NCI-H510A (cell line): ENCODE results near the gene FAM170B.

Experiments used
- DNase-seq: peaks from one replicate; lab custom pipeline; 2025; lab: John Stamatoyannopoulos, UW

The FAM170B gene

GRCh38 chr10:49123981-49124950 is 9.6 kb downstream of the FAM170B start:
- DNase-seq = no peak

GRCh38 chr10:49120911-49121310 is 12.9 kb downstream of the FAM170B start:
- no peak for DNase-seq

GRCh38 chr10:49119746-49120145 is 14.1 kb downstream of the FAM170B start:
- DNase-seq = no peak

DNA sequence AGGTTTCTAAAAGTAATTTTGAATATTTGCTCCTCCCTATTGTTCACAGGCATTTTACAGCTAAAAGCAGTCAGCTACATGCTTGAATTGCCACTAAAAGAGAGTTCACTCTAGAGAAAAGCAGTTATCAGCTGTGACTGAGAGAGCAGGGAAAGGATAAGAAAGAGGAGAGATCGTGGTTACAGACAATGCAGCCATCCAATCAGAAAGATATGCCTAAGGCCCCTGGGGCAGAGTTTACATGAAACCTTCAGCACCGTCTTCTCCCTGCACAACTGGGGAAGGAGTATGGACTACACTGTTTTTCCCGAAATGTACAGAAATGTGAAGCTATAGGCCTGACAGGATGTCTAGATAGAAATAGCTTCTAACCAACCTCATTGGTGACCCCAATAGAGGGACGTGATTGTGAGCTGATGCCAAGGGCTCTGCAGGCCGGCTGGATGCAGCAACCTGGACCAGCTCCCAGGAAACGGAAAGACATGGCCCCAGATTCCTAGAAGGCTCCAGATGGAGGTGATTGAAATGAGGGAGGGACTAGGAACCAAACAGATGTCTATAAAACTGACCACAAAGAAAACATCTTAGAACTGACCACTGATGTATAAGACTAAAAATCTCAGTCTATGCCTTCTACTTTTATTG is 15.3 kb downstream of the FAM170B start:
- no peak for DNase-seq

DNA sequence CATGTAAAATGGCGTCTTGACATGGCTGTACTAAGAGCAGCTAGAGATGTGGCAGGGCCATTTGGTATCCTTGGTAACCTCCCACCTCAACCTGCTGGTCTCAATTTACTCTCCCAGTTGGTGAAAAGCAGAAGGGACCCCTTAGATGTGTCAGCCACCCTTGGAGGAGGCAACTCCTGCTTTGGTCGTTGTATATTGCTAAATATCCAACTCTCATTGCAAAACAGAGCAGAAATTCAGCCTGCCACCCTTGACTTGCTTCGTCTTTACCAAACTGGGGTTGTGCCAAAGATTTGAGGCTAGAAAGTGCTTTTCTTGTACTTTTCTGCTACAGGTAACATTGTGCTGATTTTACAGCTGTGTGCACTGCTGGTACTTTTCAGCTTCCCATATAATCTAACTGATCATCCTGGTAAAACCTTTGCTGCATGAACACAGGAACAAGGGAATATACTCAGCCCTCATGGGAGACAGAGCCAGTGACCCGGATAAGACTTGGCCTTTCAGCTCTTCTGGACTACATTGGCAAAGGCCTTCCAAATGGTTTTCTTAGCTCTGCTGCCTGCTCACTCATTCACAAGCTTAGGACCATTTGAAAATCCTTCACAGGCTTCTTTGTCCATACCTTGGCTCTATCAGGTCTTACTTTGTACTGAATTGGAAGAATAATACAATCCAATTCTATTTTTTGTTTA is 16.3 kb downstream of the FAM170B start:
- no peak for DNase-seq

- no peak for DNase-seq
Measured at GRCh38 chr10:49116509-49117375, 17.1 kb downstream of the FAM170B start.

GRCh38 chr10:49115796-49116508 is 17.9 kb downstream of the FAM170B start:
- DNase-seq = no peak

DNA sequence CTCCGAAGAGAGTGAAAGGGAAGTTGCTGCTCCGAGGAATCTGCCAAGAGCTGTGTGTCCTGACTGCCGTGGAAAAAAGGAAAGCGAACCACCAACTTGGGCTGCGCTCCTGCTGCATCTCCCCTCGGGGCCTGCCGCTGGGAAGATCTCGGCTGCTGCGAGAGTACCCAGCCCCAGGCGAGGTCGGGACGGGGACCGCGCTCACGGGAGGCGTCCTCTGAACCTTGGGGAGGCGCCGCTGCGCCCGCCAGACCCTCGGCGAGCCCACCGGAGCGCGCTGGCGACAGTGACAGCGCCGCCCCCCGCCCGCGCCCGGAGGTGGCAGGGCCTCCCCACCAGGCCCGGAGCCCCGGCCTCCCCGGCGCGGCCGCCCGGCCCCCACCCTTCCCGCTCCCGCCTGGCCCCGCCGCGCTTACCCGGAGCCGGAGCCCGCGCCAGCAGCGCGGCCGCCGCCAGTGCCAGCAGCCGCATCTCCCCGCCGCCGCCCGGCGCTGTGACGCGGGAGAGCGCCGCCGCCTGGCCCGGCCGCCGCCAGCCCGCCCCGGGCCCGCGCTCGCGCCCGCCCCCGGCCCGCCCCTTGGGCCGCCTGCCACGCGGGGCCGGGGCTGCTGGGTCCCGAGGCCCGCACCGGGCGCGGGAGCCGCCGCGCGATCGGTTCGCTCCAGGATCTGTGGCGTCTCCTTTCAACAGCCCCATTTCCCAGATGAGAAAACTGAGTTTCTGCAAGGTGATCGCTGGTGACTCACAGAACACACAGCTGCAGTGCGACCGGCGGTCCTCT is 18.6 kb downstream of the FAM170B start, which contains the start of gene VSTM4:
VSTM4 (minus strand) TSS at position 508 of the 781 bp plus-strand sequence; CDS start at position 471, 37 bp downstream.
- no peak for DNase-seq

DNA sequence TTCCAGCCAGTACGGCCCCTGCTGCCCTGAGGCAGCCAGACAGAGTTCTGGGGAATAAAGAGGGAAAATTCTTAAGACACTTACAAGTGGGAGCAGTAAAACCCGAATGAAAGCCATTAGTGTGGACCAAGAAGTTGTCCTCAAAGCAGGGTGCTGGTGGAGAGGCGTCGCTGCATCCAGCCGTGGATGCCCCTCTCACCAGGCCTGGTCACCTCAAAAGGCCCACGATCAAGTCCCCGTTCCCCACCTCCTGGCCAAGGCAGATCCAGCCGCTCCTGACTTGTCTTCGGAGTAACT is 19.2 kb downstream of the FAM170B start:
- no peak for DNase-seq

DNA sequence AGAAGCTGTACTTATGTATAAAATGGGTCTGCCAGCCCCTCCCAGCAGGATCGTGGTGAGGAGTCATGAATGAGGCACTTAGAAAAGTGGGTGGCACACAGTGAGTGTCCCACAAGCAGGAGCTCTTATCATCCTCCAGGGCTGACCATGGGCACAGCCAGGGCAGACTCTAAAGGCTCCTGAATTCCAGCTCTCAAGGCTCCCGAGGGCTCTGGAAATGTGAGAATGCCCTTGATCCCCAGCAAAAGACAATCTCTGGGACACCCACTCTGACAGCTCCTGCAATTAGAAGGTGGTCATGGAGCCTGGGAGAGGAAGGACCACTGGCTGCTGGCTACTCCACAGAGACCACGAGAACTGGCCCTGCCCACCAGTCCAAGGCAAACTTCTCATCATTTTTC is 20.1 kb downstream of the FAM170B start:
- no peak for DNase-seq

DNA sequence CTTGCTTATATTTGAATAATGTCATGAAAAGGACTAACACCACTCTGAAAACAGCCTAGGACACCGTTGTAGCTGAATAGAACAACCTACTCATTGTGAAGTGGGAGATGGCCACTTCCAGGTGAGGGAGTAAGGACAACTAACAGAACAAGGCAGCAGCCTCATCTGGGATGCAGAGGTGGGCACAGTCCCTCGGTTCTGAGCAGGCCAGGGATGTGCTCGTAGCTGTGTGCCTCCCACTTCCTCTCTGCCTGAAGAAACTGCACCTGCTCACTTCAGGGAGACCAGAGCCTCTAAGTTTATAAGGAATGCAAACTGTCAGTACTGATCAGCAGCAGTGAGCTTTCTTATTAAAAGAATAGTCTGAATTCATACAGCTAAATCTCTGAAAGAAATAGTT is 21.0 kb downstream of the FAM170B start:
- no peak for DNase-seq

DNA sequence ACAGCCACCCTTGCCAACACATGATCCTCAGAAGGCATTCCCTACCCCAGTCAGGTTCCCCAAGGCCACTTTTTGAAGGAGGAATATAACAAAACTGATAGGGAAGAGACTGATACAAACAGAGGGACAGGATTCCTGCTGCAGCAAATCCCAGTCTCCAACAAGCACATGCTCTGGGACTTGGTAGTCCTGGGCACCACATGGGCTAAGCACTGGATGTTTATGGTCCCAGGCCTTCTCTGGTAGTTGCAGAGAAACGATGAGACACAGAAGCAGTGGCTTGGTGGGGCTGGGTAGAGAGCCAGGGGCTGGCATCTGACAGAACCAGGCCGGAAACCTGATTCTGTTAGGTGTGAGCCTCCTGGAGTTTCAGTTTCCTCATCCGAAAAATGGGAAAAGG is 21.7 kb downstream of the FAM170B start:
- DNase-seq = no peak

- DNase-seq = no peak
Measured at GRCh38 chr10:49111320-49111698, 22.5 kb downstream of the FAM170B start.

DNA sequence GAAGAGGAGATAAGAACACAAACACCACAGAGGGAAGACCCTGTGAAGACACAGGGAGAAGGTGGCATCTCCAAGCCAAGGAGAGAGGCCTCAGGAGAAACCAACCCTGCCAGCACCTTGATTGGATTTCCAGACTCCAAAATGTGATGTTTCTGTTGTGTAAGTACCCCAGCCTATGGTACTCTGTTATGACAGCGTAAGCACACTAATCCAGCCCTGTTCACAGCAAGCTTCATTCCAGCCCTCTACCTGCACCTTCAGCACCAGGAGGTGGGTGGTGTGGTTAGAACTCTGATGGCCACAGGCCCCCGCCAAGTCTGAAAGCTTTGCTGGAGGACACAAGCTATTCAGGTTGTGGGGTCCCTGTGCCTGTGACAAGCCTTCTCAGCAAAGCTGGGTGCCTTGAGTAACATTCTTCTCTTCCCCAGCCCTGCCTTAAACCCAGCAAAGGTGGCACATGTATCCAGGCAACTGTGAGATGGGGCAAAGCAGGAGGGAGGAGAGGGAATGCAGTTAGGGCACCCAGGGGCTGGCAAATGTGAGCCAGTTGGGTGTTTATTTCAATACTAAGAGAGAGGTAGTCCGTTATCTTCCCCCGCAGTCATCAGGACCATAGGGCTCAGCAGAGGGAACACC is 23.0 kb downstream of the FAM170B start:
- no peak for DNase-seq

- DNase-seq = no peak
Measured at GRCh38 chr10:49109669-49110340, 24.0 kb downstream of the FAM170B start.

GRCh38 chr10:49108656-49109055 is 25.2 kb downstream of the FAM170B start:
- no peak for DNase-seq

- DNase-seq = no peak
Measured at GRCh38 chr10:49107887-49108267, 25.9 kb downstream of the FAM170B start.

GRCh38 chr10:49107111-49107886 is 26.5 kb downstream of the FAM170B start:
- DNase-seq = no peak

GRCh38 chr10:49106451-49106850 is 27.4 kb downstream of the FAM170B start:
- no peak for DNase-seq
